Mesenchymal stem cell (in vitro differentiated cells and primary cell): ENCODE measurements around the gene PNPLA1.

Experiments used
- DNase-seq: peaks from one replicate; pipeline ENCODE4 v3.0.0-alpha.2; 2013
- H2AFZ ChIP-seq: one replicate; pipeline ENCODE4 v1.6.1; 2013; ENCODE audit warnings: low read depth, mild to moderate bottlenecking, control low read depth, inconsistent platforms, low read length, moderate library complexity
- H2AK5ac ChIP-seq: 2 replicates; pipeline ENCODE4 v1.6.1; 2013; ENCODE audit warnings: low read length, moderate library complexity, mild to moderate bottlenecking, inconsistent platforms; ENCODE audit not compliant: severe bottlenecking
- H2BK120ac ChIP-seq: one replicate; pipeline ENCODE4 v1.6.1; 2013; ENCODE audit warnings: low read depth, mild to moderate bottlenecking, inconsistent platforms, low read length, moderate library complexity
- H2BK12ac ChIP-seq, 2 experiments: one replicate each; pipeline ENCODE4 v1.6.1; 2013; ENCODE audit warnings: inconsistent platforms in 2 of 2, low read length in 2 of 2, mild to moderate bottlenecking in 2 of 2, moderate library complexity in 2 of 2, control low read depth in 1 of 2
- H2BK15ac ChIP-seq: one replicate; pipeline ENCODE4 v1.6.1; 2013; ENCODE audit warnings: mild to moderate bottlenecking, low read depth, inconsistent platforms; ENCODE audit not compliant: poor library complexity, severe bottlenecking
- H2BK5ac ChIP-seq: 2 replicates; pipeline ENCODE4 v1.6.1; 2013; ENCODE audit warnings: low read depth, mild to moderate bottlenecking, low read length, control low read depth, inconsistent platforms; ENCODE audit not compliant: poor library complexity, severe bottlenecking
- H3K14ac ChIP-seq, 2 experiments: one replicate each; pipeline ENCODE4 v1.6.1; 2013; ENCODE audit warnings: inconsistent platforms in 2 of 2, low read length in 2 of 2, control low read depth in 1 of 2, mild to moderate bottlenecking in 1 of 2, moderate library complexity in 1 of 2
- H3K18ac ChIP-seq, 2 experiments: one replicate each; pipeline ENCODE4 v1.6.1; 2013; ENCODE audit warnings: inconsistent platforms in 2 of 2, low read length in 2 of 2, control low read depth in 1 of 2, low read depth in 1 of 2, mild to moderate bottlenecking in 1 of 2
- H3K23ac ChIP-seq, 2 experiments: one replicate each; pipeline ENCODE4 v1.6.1; 2013; ENCODE audit warnings: inconsistent platforms in 2 of 2, low read length in 2 of 2, mild to moderate bottlenecking in 2 of 2, moderate library complexity in 2 of 2, control low read depth in 1 of 2
- H3K27ac ChIP-seq: 2 replicates; pipeline ENCODE4 v1.5.1; 2013; ENCODE audit warnings: mild to moderate bottlenecking, moderate library complexity, low read length, control low read depth, inconsistent platforms; ENCODE audit not compliant: poor library complexity, severe bottlenecking
- H3K27me3 ChIP-seq, 2 experiments: 2 replicates each; pipeline versions ENCODE4 v1.6.1 to v1.7.0; 2013; ENCODE audit warnings: low read length in 2 of 2, mild to moderate bottlenecking in 2 of 2, moderate library complexity in 2 of 2, control low read depth in 1 of 2, inconsistent platforms in 1 of 2; ENCODE audit not compliant: control insufficient read depth in 1 of 2, insufficient read depth in 1 of 2
- H3K36me3 ChIP-seq, 2 experiments: 2 replicates each; pipeline versions ENCODE4 v1.6.1 to v1.7.0; 2013; ENCODE audit warnings: low read length in 2 of 2, control low read depth in 1 of 2, inconsistent platforms in 1 of 2, low read depth in 1 of 2, mild to moderate bottlenecking in 1 of 2; ENCODE audit not compliant: insufficient read depth in 2 of 2, control insufficient read depth in 1 of 2
- H3K4ac ChIP-seq, 2 experiments: one replicate each; pipeline ENCODE4 v1.6.1; 2013; ENCODE audit warnings: inconsistent platforms in 2 of 2, low read length in 2 of 2, mild to moderate bottlenecking in 2 of 2, moderate library complexity in 2 of 2, control low read depth in 1 of 2, low read depth in 1 of 2
- H3K4me1 ChIP-seq: 2 replicates; pipeline ENCODE4 v1.6.1; 2013; ENCODE audit warnings: low read depth, low read length, control low read depth; ENCODE audit not compliant: control insufficient read depth, insufficient read depth
- H3K4me2 ChIP-seq: 2 replicates; pipeline ENCODE4 v1.6.1; 2013; ENCODE audit warnings: low read length, mild to moderate bottlenecking, inconsistent platforms; ENCODE audit not compliant: poor library complexity, severe bottlenecking
- H3K4me3 ChIP-seq, 2 experiments: 2 replicates each; pipeline versions ENCODE4 v1.5.1 to v1.7.0; 2013; ENCODE audit warnings: low read length in 2 of 2, mild to moderate bottlenecking in 2 of 2, control low read depth in 1 of 2, low read depth in 1 of 2; ENCODE audit not compliant: insufficient read depth in 1 of 2
- H3K79me1 ChIP-seq: replicated peaks from 2 replicates; pipeline ENCODE4 v1.6.1; 2013; ENCODE audit warnings: mild to moderate bottlenecking, control low read depth, low read length, inconsistent platforms; ENCODE audit not compliant: poor library complexity, severe bottlenecking
- H3K9ac ChIP-seq: 2 replicates; pipeline ENCODE4 v1.7.0; 2013; ENCODE audit warnings: mild to moderate bottlenecking, low read length, moderate library complexity
- H3K9me3 ChIP-seq: 2 replicates; pipeline ENCODE4 v1.7.0; 2013; ENCODE audit warnings: mild to moderate bottlenecking, low read length; ENCODE audit not compliant: control insufficient read depth
- H4K8ac ChIP-seq: one replicate; pipeline ENCODE4 v1.6.1; 2013; ENCODE audit warnings: inconsistent platforms, mild to moderate bottlenecking, low read length, moderate library complexity
- H4K91ac ChIP-seq: one replicate; pipeline ENCODE4 v1.6.1; 2013; ENCODE audit warnings: mild to moderate bottlenecking, low read length, inconsistent platforms
- WGBS: methylation state at CpG from one replicate; pipeline ENCODE4 v1.1.7; 2013; ENCODE audit warnings: mixed read lengths; 5-methylcytosine and 5-hydroxymethylcytosine counted together

Gene PNPLA1

GRCh38 chr6:36292170-36292569 lies 22.3 kb downstream of the PNPLA1 start:
- Histone ChIP-seq H3K23ac (no peak overlapping the region), H3K27me3 (peaks cover 0 to 52% of the 10 kb centered on the region in 2 experiments), H4K91ac (no peak overlapping the region), H3K4me2 (no peak overlapping the region), H2BK15ac (no peak overlapping the region), H2AK5ac (no peak overlapping the region), H3K4me1 (no peaks in the 10 kb centered on the region), H3K4me3 (no peak overlapping the region), H2AFZ (no peak overlapping the region), H3K14ac (no peak overlapping the region), H3K79me1 (no peaks in the 10 kb centered on the region), H3K4ac (no peak overlapping the region), H2BK120ac (no peak overlapping the region), H2BK5ac (no peak overlapping the region), H3K9me3 (no peaks in the 10 kb centered on the region), H3K36me3 (no peaks in the 10 kb centered on the region), H4K8ac (no peak overlapping the region), H2BK12ac (no peak overlapping the region), H3K18ac (no peak overlapping the region), H3K27ac (no peak overlapping the region), H3K9ac (no peak overlapping the region)
- no peak for DNase-seq
- WGBS, result 66% methylated on average over 6 of the region's 6 CpGs

- Histone ChIP-seq H3K14ac (no peak overlapping the region), H3K9ac (peak overlapping the region; percentile 79), H2BK120ac (no peak overlapping the region), H3K4me2 (no peak overlapping the region), H4K8ac (no peak overlapping the region), H3K4me3 (peak overlapping the region in 1 of 2 experiments; percentile 26), H4K91ac (no peak overlapping the region), H3K9me3 (no peaks in the 10 kb centered on the region), H2AFZ (no peak overlapping the region), H3K4me1 (peaks cover 3% of the 10 kb centered on the region), H3K79me1 (no peaks in the 10 kb centered on the region), H3K18ac (no peak overlapping the region), H3K23ac (no peak overlapping the region), H3K36me3 (no peaks in the 10 kb centered on the region), H2BK15ac (no peak overlapping the region), H3K27me3 (peaks cover 0 to 36% of the 10 kb centered on the region in 2 experiments), H3K4ac (no peak overlapping the region), H2BK12ac (no peak overlapping the region), H2BK5ac (no peak overlapping the region), H3K27ac (no peak overlapping the region), H2AK5ac (no peak overlapping the region)
- WGBS, result no CpG with 5 or more reads among the region's 1 CpG
- no peak for DNase-seq
Observed at GRCh38 chr6:36296240-36296639, 26.4 kb downstream of the PNPLA1 start.

- Histone ChIP-seq H3K79me1 (no peaks in the 10 kb centered on the region), H2BK15ac (no peak overlapping the region), H2AFZ (no peak overlapping the region), H3K27ac (no peak overlapping the region), H3K36me3 (no peaks in the 10 kb centered on the region), H2BK120ac (no peak overlapping the region), H4K8ac (no peak overlapping the region), H3K18ac (no peak overlapping the region), H4K91ac (no peak overlapping the region), H2AK5ac (no peak overlapping the region), H3K4me3 (no peak overlapping the region), H3K23ac (no peak overlapping the region), H3K4me1 (peaks cover 4% of the 10 kb centered on the region), H3K27me3 (peaks cover 0 to 36% of the 10 kb centered on the region in 2 experiments), H2BK12ac (no peak overlapping the region), H3K9me3 (no peaks in the 10 kb centered on the region), H2BK5ac (no peak overlapping the region), H3K4me2 (no peak overlapping the region), H3K14ac (peak overlapping the region in 1 of 2 experiments; percentile 56), H3K9ac (peak overlapping the region; percentile 79), H3K4ac (no peak overlapping the region)
- no peak for DNase-seq
- 93% methylated on average over 5 of the region's 6 CpGs for WGBS
Observed at GRCh38 chr6:36297051-36297450, 27.2 kb downstream of the PNPLA1 start.

GRCh38 chr6:36297511-36297910 lies 27.7 kb downstream of the PNPLA1 start:
- Histone ChIP-seq H2BK120ac (no peak overlapping the region), H2BK5ac (no peak overlapping the region), H4K91ac (no peak overlapping the region), H3K4ac (no peak overlapping the region), H3K27ac (no peak overlapping the region), H3K9ac (no peak overlapping the region), H3K9me3 (no peaks in the 10 kb centered on the region), H3K4me3 (no peak overlapping the region), H3K4me2 (no peak overlapping the region), H2AFZ (no peak overlapping the region), H3K14ac (peak overlapping the region in 1 of 2 experiments; percentile 56), H3K36me3 (no peaks in the 10 kb centered on the region), H2AK5ac (no peak overlapping the region), H2BK15ac (no peak overlapping the region), H2BK12ac (no peak overlapping the region), H3K27me3 (peaks cover 0 to 35% of the 10 kb centered on the region in 2 experiments), H3K79me1 (no peaks in the 10 kb centered on the region), H3K23ac (peak overlapping the region in 1 of 2 experiments; percentile 17), H4K8ac (no peak overlapping the region), H3K4me1 (peaks cover 4% of the 10 kb centered on the region), H3K18ac (no peak overlapping the region)
- 87% methylated on average over 5 of the region's 7 CpGs for WGBS
- no peak for DNase-seq
